Tibial nerve (tissue), 4 donors: ENCODE measurements around the gene CROCC2. TPM values are rescaled to one million over a fixed set of nuclear protein-coding genes. Genes with fewer than 3 reads are reported as not detected.

Experiments
- DNase-seq, 2 donors: peaks; one replicate each; pipeline ENCODE4 v3.0.0-alpha.2; 2019; ENCODE audit warnings: low spot score in 2 of 2
- H3K27ac ChIP-seq, 4 donors: fragments of 200-600 bp; sonication (generic) in 3 of 4; one replicate each; pipeline ENCODE4 v1.5.1; 2017 to 2019; ENCODE audit warnings: mild to moderate bottlenecking in 1 of 4
- H3K27me3 ChIP-seq, 2 donors: fragments of 200-600 bp; sonication (generic) in 1 of 2; one replicate each; pipeline versions ENCODE4 v1.5.1 to v1.6.0; 2017 to 2019
- H3K36me3 ChIP-seq, 3 donors: fragments of 200-600 bp; sonication (generic); one replicate each; pipeline ENCODE4 v1.5.1; 2018 to 2019
- H3K4me1 ChIP-seq, 4 donors: fragments of 200-600 bp; sonication (generic) in 3 of 4; one replicate each; pipeline ENCODE4 v1.5.1; 2017 to 2019
- H3K4me3 ChIP-seq, 4 donors: fragments of 200-600 bp; sonication (generic) in 3 of 4; one replicate each; pipeline ENCODE4 v1.5.1; 2017 to 2019; ENCODE audit warnings: mild to moderate bottlenecking in 1 of 4, moderate library complexity in 1 of 4
- H3K9me3 ChIP-seq, 4 donors: fragments of 200-600 bp; sonication (generic) in 3 of 4; one replicate each; pipeline ENCODE4 v1.5.1; 2017 to 2019
- CTCF ChIP-seq, 5 experiments: fragments of 200-600 bp in 3 of 5; fragments of 450-650 bp in 2 of 5; sonication (generic) in 3 of 5; IDR thresholded peaks; one replicate each; pipeline ENCODE4 v1.5.1; 2016 to 2019; ENCODE audit warnings: antibody characterized with exemption in 5 of 5, mild to moderate bottlenecking in 3 of 5, moderate library complexity in 2 of 5
- EP300 ChIP-seq, 2 donors: sonication (generic); formaldehyde crosslinking; IDR thresholded peaks; one replicate each; pipeline ENCODE4 v1.6.1; 2017; ENCODE audit warnings: antibody characterized with exemption in 2 of 2, mild to moderate bottlenecking in 1 of 2
- POLR2A ChIP-seq, 2 donors: fragments of 450-650 bp; IDR thresholded peaks; one replicate each; pipeline ENCODE4 v1.6.1; 2017; ENCODE audit warnings: antibody characterized with exemption in 2 of 2, mild to moderate bottlenecking in 2 of 2, moderate library complexity in 2 of 2
- WGBS, 2 donors: methylation state at CpG; one replicate each; pipeline ENCODE4 v1.1.5; 2018; 5-methylcytosine and 5-hydroxymethylcytosine counted together
- total RNA-seq, 4 donors: library from RNA; depleted of rRNA; stranded (reverse); fragments of >200 nt; gene quantifications; one replicate each; pipeline ENCODE4 v1.1.0, GENCODE V29; 2016

The CROCC2 gene
- total RNA-seq, 4 donors from 2014 or later: 0.44 to 1.2 TPM; not detected in 2

- H3K27ac ChIP-seq: no peak overlapping the region
- 91 to 94% methylated on average over 7 of the region's 7 CpGs for WGBS, 2 donors
- DNase-seq: no peak
Measured at GRCh38 chr2:241030883-241031282, 124.7 kb downstream of the CROCC2 start.

GRCh38 chr2:241031436-241032165, 125.5 kb downstream of the CROCC2 start:
- TF ChIP-seq POLR2A (IDR thresholded peaks at IDR 0.05) (no peak), CTCF (IDR thresholded peaks at IDR 0.05) (no peak), EP300 (IDR thresholded peaks at IDR 0.05) (no peak)
- Histone ChIP-seq H3K27me3 (peaks cover 0 to 2% of the 10 kb centered on the region in 2 donors), H3K4me3 (no peak overlapping the region), H3K36me3 (peaks cover 0 to 56% (median 0%) of the 10 kb centered on the region in 3 donors), H3K4me1 (peaks cover 0 to 18% (median 1%) of the 10 kb centered on the region in 4 donors), H3K27ac (no peak overlapping the region), H3K9me3 (peaks cover 0 to 7% (median 0%) of the 10 kb centered on the region in 4 donors)
- 87 to 92% methylated on average over 18 to 20 of the region's 20 CpGs for WGBS, 2 donors
- no peak for DNase-seq

More at GRCh38 chr2:241030883-241031282, 124.7 kb downstream of the CROCC2 start:
- H3K36me3 ChIP-seq: peaks cover 0 to 60% (median 0%) of the 10 kb centered on the region in 3 donors
- H3K27me3 ChIP-seq: no peaks in the 10 kb centered on the region
- peaks cover 0 to 14% (median 0%) of the 10 kb centered on the region in 4 donors for H3K9me3 ChIP-seq
- no peak overlapping the region for H3K4me3 ChIP-seq
- TF ChIP-seq POLR2A (IDR thresholded peaks at IDR 0.05) (no peak), CTCF (IDR thresholded peaks at IDR 0.05) (no peak), EP300 (IDR thresholded peaks at IDR 0.05) (no peak)
- peaks cover 0 to 11% (median 0%) of the 10 kb centered on the region in 4 donors for H3K4me1 ChIP-seq

GRCh38 chr2:241033336-241033987, 127.3 kb downstream of the CROCC2 start:
- H3K27me3 ChIP-seq: peaks cover 0 to 5% of the 10 kb centered on the region in 2 donors
- peak in 1 of 2 donors; percentile 3 for DNase-seq
- TF ChIP-seq POLR2A (IDR thresholded peaks at IDR 0.05) (no peak), CTCF (IDR thresholded peaks at IDR 0.05) (no peak), EP300 (IDR thresholded peaks at IDR 0.05) (no peak)
- H3K27ac ChIP-seq: no peak overlapping the region
- H3K4me3 ChIP-seq: no peak overlapping the region
- H3K36me3 ChIP-seq: peaks cover 0 to 73% (median 0%) of the 10 kb centered on the region in 3 donors
- no peaks in the 10 kb centered on the region for H3K9me3 ChIP-seq
- peaks cover 0 to 22% (median 1%) of the 10 kb centered on the region in 4 donors for H3K4me1 ChIP-seq
- WGBS, 2 donors: 69 to 84% methylated on average over 8 to 15 of the region's 17 CpGs

- H3K36me3 ChIP-seq: peaks cover 0 to 78% (median 0%) of the 10 kb centered on the region in 3 donors
Measured at GRCh38 chr2:241033994-241034393, 127.9 kb downstream of the CROCC2 start.

More at GRCh38 chr2:241033994-241034393, 127.9 kb downstream of the CROCC2 start:
- no peak for DNase-seq
- Histone ChIP-seq H3K4me1 (peaks cover 0 to 22% (median 1%) of the 10 kb centered on the region in 4 donors), H3K9me3 (no peaks in the 10 kb centered on the region), H3K27ac (no peak overlapping the region), H3K4me3 (no peak overlapping the region), H3K27me3 (peaks cover 0 to 5% of the 10 kb centered on the region in 2 donors)
- TF ChIP-seq EP300 (IDR thresholded peaks at IDR 0.05) (no peak), POLR2A (IDR thresholded peaks at IDR 0.05) (no peak), CTCF (IDR thresholded peaks at IDR 0.05) (no peak)
- WGBS, 2 donors: 58 to 65% methylated on average over 5 to 7 of the region's 7 CpGs
